Femur (tissue), 1 donor: ENCODE results near the gene ASAP3.
A peak's percentile ranks its signal among the peaks of the same experiment; 100 is the strongest.

Experiments used
- DNase-seq: peaks from one replicate; pipeline ENCODE4 v3.0.0-alpha.2; 2017

ASAP3 gene

DNA sequence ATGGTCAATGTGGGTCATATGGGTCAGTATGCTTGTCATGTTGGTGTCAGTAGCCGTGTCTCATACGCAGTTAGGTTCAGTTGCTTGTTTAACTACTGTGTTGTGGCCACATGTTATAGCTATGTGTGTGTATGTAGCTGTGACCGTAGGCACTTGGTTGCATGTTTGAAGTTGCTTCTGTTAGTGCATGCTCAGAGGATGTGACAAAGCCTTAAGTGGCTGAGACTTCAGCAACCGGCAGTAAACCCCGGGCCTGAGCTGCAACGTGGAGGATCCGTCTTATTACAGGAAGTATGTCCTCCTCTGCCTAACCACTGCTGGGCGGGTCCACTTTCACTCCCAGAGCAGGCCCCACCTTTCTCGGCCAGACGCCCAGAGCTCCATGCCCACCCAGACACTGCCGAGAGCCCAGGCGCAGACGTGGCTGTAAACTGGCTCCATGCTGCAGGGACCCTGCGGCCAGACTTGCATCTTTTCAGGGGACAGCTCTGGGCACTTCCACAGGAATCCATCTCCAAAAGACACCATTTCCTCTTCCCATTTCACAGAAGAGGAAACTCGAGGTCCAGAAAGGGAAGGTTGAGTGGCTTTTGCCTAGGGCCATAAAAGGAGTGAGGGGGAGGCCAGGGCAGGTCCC, 61.6 kb downstream of the ASAP3 start:
- DNase-seq: peak; percentile 95

DNA sequence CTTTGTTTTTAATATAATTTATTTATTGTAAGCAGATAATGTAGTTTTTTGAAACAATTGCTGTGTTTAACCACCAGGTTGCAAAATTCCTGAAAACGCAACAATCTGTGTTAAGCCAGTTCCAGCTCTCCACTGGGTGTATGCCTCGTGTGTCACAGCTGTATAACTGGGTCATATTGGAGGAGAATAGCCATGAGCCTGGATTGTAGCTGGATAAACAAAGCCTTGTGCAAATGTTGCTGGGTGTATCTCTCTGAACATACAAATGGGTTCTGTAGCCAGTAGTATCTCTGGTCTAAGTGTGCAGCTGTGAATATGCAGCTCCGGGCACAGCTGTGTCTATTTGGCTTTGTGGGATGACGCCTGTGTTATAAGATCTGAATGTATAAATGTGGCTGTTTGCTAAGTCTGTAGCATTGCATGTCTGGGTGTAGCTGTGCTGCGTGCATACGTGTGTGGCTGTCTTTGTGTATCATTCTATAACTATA, 62.2 kb downstream of the ASAP3 start:
- DNase-seq: peak; percentile 75

DNA sequence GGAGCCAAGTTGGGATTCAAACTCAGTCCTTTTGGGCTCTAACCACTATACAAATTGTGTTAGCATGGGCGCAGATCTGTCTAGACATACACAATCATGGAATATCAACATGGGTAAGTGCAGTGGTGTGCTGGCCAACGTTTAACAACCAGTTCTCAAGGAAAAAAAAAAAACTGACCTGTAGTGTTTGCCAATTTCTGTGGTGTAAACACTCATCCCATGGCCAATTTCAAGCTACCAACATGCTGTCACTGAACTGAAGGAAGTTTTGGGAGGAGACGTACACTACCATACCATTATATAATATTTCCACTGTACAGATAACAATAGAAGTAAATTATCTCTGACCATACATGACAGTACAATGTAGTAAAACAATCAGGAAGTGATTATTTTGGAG, 62.6 kb downstream of the ASAP3 start:
- no peak for DNase-seq

DNA sequence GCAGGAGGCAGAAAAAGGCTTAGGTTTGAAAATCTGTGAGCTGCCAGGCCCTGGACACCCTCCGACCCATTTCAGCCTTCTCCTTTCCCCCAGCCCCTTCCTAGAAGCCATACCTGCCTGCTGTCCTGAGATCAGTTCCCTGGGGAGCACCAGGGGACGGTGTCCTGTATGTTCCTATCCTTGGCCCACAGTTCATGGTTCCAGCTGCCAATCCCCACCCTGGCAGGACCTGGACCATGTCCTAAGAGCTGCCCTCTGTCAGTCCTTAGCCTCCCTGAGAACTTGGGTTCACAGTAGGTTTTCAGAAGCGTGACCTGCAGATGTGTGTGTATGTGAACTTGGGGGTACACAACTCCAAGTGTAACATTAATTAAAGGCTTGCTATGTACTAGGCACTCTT, 63.2 kb downstream of the ASAP3 start:
- DNase-seq: no peak

DNA sequence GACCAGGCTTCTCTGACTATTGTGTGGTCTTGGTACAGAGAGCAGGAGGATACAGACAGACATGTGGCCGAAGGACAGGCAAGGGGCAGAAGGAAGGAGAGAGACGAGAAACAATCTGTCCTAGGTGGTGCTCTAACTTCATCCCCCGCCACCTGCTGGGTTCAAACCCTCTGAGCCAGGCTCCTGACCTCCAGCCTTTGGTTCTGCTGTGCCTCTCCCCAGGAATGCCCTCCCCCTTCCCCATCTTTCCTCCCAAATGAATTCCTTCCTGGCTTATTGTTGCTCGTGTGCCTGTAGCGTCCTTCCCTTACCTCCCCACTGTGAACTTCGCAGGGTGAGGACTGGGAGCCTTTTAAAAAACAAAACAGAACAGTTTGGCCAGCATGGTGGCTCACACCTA, 64.8 kb downstream of the ASAP3 start:
- DNase-seq: no peak

DNA sequence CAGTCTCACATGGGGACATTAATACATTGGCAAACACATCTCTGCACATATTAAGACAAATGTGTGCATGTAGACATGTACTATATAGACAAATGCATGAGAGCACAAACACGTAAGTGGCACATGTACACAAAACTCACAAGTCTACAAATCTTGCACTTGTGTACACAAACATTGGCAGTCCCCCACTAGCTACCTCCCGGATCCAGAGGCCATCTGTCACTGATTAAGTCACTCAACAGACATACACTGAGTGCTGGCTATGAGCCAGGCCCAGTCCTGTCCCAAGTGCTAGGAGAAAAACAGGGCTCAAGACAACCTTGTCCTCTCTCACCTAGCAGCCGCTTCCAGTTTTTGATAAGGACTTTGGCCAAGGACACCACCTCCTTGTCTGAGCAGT, 66.4 kb downstream of the ASAP3 start:
- peak; percentile 48 for DNase-seq

DNA sequence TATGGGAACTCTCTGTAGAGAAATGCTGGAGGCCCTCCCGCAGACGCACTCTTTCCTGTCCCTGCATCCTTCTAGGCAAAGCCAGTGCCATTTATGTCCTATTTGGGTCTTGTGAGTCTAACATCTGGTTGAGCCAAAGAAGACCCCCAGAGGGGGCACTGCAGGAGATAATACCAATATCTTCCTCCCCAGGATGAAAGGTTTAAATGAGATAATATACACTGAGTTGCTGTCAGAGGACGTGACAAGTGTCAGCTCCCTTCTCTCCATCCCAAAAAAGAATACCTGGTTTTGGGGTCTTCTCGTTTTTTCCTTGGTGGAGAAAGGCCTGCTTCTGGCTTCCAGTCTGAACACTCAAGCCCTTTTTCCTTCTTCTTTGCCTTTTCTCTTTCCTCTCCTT, 67.0 kb downstream of the ASAP3 start:
- no peak for DNase-seq

DNA sequence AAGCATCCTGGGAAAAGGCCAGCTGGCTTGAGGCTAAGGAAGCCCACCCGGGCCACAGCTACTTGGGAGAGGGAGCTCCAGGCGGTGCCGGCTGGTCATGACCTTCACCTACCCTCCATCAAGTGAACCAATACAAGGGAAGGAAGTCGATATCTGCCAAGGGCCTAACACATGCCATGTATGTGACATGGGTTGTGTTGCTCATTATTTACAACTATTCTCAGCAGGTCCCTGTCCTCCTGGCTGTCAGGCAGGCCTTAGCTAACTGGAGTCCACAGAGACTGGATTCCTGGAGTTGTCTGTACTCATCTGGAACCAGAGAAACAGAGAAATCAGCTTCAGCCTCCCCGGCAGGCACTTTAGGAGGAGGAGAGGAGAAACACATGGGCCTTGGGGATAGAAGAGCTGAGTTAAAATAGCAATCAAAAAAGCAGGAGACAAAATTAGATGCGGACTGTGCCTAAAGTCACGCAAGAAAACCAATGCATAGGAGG, 75.1 kb downstream of the ASAP3 start:
- no peak for DNase-seq

DNA sequence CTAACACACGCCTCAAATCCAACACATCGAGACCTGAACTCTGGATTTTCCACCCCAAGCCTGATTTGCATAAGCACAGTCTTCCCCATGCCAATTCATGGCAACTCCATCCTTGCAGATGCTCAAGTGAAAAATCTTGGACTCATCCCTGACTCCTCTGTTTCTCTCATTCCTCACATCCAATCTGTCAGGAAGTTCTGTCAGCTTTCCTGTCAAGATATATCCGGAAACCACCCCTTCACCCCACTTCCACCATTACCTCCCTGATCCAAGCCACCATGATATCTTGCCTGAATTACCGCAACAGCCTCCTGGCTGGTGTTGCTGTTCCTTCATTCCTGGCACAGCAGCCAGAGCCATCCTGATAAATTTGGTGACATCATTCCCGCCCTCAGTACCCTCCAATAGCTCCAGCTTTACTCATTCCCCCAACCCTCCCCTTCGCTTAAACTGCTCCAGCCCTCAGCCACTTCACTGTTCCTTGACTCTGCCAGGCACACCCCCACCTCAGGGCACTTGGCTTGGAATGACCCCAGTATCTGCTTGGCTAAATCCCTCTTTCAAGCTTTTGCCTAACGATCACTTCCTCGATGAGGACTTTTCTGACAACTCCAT, 76.9 kb downstream of the ASAP3 start:
- no peak for DNase-seq

DNA sequence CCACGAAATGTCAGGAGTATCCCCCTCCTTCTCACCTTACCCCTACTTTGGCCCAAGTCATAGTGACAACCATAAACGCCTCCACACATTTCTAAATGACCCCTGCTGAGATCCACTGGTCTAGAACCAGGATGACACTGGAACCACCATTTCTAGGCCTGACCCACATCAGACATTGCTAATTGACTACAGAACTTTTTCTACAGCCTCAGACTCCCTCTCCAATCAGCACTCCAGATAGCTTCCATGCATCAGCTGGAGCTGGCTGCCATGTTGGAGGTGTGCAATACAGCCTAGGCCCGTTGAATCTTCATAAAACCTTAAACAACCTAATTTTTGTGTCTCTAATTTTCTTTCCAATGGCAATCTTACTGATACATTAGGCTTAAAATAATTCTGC, 78.0 kb downstream of the ASAP3 start:
- no peak for DNase-seq

DNA sequence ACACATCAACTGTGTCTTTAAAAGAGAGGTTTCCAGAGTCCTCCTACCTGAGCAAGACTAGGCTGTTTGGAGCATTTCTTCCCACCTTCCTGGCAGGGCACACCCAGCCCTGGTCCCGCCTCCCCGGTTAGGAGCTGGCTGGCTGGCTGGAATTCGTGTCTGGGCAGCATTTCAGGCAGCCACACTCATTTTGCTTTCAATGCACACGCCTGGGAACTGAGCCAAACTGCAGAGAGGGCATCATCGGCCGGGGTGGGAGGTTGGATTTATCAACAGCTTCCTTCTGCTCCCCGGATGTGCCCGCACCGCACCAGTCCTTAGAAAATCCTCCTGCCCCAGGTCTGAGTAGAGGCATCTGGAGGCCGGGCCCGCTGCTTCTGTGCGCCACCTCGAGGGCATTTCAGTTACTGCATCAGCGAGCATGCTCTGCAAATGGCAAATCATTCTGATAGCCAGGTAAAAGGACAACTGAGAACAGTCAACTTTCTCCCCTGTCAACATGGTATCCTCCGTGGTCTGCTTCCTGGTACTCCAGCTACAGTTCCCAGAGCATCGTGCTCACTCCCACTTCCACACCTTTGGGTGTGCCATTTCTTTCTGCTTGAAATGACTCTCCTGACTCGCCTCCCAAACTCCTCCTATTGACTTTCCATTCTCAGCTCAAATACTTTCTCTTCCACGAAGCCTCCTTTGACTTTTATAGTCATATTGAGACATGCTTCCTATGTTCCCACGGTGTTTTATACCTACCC, 80.1 kb downstream of the ASAP3 start:
- peak; percentile 88 for DNase-seq

DNA sequence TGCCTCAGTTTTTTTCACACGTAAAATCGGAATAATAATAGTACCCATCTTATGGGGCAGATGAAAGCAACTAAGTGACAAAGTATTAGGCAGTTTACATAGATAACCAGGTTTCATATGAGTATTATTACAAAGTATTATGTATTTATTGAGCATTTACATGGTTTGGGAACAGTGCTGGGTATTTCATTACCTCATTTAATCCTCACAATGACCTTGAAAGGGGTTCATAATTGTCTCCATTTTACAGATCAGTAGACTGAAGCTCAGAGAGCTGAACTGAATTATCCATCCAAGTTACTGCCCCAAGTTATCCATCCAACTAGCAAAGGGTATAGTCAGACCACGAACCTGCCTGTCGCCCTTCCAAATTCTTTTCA, 80.6 kb downstream of the ASAP3 start:
- no peak for DNase-seq

DNA sequence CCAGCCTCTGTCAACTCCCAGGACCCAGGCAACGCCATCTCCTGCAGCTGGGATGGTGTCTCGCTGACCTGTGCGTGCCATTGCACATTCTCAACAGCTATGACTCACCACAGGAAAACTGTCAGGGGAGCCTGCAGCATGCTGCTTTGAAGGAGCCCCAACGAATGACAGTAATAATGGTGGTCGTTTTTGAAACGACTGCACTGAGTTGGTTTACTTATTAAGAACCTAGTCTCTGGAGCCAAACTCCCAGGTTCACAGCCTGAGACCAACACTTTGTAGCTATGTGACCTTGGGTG, 81.0 kb downstream of the ASAP3 start:
- DNase-seq: no peak

DNA sequence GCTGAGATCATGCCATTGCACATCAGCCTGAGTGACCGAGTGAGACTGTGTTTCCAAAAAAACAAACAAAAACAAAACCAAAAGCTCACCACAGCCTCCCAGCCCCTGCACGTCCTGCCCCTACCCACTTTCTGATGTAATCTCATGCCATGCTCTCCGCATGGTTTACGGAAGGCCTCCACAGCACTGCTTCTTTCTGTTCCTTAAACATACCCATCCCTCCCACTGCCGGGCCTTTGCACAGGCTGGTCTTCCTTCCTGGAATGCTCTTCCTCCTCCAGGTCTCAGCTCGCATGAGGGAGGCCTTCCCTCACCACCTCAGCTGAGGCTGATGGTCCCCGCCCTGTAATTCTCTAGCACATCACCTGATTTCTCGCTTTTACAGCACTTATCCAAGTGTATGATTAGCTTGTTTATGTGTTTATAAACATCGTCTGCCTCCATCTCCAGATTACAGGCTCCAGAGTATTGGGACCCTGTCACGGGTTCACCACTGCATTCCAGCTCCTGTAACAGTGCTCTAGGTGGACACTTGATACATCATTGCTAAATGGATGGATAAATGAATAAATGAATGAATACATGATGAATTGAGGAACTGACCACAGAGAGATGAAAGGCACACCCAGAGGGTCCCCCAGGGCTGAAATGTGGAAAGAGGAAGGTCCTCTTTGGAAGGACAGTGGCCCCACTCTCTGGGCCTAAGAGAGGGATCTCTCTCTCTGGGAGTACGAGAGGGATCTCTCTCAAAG, 81.5 kb downstream of the ASAP3 start:
- DNase-seq: no peak

DNA sequence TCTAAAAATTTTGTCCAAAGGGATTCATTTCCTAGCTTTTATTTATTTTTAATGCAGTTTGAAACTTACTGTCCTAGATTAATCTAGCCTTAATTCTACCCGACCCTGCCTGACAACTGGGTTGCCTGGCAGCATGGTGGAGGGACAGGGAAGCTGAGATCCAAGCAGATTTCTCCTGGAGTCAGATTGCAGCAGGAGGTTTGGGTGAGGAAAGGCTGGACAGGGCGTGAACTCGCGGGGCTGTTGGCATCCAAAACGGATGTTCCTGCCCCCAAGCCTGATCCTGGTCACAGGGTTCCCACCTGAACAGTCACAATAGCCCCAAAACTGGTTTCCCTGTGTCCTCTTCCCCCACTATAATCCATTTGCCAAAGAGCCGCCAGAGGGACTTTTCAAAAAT, 82.7 kb downstream of the ASAP3 start:
- DNase-seq: no peak

DNA sequence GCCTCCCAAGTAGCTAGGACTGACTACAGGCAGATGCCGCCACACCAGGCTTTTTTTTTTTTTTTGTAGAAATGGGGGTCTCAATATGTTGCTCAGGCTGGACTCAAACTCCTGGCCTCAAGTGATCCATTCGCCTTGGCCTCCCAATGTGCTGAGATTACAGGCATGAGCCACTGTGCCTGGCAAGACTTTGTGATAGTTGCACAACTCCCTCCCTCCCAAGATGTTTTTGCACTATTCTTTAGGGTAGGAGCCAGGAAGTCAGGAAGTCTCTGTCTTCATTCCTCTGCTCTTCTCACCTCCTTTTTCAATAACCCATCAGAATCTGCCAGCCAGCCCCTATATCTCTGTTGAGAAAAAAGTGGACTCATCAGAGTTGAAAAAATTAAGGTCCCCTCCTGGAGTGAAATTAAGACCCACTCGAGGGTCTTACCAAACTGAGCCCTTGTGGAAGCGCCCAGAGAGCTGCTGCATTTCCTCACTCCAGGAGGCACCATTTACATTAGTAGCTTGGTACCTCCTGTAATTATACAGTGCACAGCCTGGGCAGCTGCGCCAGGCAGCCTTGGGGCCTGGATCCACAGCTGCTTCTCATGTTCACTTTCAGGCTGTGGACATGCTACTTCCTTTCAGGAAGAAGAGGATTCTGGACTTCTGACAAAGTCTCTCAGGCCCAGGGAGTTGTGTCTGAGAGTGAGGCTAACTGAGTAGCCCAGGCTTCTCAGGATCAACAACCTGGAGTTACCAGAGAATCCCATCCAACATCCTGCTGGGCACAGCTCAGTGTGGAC, 83.5 kb downstream of the ASAP3 start:
- DNase-seq: no peak

DNA sequence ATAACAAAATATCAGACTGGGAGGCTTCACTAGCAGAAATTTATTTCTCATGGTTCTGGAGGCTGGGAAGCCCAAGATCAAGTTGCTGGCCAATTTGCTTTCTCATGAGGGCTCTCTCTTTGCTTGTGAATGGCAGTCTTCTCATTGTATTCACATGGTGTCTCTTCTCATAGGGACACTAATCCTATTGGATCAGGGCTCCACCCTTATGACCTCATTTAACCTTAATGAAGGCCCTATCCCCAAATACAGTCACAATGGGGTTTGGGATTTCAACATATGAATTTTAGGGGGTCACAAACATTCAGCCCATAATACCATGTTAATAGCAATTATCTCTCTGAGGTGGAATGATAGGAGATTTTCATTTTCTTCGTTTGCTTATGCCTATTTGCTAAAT, 84.8 kb downstream of the ASAP3 start:
- DNase-seq: no peak

DNA sequence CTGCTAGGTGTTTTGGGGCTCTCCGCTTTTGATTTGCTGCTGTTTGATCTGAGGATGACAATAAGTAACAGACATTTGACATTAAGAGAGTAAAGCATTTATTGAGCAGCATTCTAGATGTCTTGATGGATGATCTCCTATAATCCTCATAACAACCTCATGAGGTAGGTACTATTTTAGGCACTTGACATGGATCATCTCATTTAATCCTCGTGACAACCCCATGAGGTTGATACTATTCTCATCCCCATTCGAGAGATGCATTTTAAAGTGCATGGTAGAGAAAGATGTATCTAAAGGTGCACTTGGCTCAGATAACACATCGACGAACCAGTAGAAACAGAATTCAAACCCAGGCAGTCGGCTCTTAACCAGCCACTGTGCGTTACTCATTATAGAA, 86.1 kb downstream of the ASAP3 start:
- no peak for DNase-seq

DNA sequence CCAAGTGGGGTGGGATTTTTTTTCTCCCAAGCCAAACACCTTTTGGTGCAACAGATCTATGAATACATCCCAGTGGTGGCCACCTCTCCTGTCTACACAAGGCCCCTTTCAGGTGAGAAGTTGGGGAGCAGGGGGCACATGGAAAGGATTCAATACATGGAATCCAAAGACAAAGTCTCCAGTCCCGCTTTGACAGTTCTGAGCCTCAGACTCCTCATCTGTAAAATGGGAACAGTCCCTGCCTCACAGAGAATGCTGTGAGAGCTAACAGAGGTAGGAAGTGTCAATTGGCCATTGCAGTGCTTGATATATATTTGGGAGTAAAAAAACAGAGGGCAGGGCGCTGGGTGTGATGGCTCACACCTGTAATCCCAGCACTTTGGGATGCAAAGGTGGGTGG, 87.6 kb downstream of the ASAP3 start:
- DNase-seq: no peak

DNA sequence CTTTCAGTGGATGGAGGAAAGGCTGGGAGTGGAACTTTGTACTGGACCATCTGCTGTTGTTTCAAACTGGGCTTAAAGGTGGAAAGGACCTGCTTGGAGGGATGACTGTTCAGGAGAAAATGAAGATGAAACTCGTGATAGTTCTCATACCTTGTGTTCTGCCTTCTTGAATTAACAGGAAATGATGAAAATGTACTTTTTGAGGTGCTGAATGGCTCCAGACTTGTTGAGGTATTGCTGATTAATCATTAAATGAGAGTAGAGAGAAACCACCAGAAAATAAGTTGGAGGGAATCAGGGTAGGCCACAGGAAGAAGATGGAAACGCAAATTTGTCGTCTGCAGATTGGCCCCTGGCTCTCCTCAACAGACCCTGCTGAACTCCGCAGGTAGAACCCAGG, 88.1 kb downstream of the ASAP3 start:
- no peak for DNase-seq

DNA sequence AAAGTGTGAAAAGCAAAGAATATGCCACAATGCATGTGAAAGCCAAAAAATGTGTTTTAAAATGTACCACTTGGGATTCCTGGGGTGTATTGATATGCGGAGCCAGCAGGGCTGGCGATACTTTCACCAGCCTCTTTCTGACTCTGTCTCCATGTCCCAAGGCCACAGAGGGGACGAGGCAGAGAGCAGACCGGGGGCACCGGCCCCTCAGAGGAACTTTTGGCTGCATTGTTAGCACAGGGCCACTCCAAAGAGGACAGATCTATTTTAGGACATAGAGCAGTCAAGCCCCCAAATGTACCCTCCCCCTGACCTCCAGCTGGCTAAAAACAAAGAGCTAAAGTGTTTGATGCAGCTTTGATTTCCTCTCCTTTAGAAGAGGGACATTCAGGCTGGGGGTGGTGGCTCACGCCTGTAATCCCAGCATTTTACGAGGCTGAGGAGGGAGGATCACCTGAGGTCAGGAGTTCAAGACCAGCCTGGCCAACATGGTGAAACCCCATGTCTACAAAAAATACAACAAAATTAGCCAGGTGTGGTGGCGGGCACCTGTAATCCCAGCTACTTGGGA, 88.7 kb downstream of the ASAP3 start:
- DNase-seq: peak; percentile 55

DNA sequence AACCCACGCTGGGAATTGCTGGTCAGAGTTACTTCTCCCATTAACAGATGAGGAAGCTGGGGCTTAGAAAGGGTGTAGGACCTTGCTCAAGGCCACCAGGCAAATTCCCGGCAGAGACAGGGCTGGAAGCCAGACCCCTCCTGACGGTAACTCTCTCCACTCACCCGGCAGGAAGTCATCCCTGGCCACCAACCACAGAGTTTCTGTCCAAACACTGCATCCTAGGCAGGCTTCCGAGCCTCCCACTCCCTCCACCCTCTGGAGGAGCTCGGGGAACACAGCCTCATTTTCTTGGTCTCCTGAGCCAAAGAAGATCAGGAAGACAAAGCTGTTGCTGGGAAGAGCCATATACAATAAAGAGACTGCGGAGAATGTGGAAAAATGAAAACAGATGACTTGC, 89.3 kb downstream of the ASAP3 start:
- peak; percentile 92 for DNase-seq
